AG04450 (cell line): ENCODE results near the gene MST1. TPM values are rescaled to one million over a fixed set of nuclear protein-coding genes. Genes with fewer than 3 reads are reported as not detected.

ENCODE experiments used
- CTCF ChIA-PET: fragments of 300-600, 350-600 bp; formaldehyde crosslinking; extraction: SDS; loops from one replicate; lab custom pipeline; 2022; ENCODE audit warnings: antibody characterized with exemption, inconsistent platforms; lab: Charles Lee
- POLR2A ChIA-PET: fragments of 350-600 bp; formaldehyde crosslinking; extraction: SDS; loops from one replicate; lab custom pipeline; 2021; ENCODE audit warnings: antibody characterized with exemption, inconsistent platforms; lab: Yijun Ruan, JAX
- DNase-seq: peaks from one replicate; pipeline ENCODE4 v3.0.0-alpha.2; 2011; ENCODE audit warnings: low read depth, low spot score
- H3K27ac ChIP-seq: one replicate; pipeline ENCODE4 v1.5.1; 2012; ENCODE audit warnings: low read depth, low read length, control low read depth
- H3K27me3 ChIP-seq: one replicate; pipeline ENCODE4 v1.6.0; 2012; ENCODE audit warnings: low read length; ENCODE audit not compliant: control insufficient read depth, insufficient read depth
- H3K4me3 ChIP-seq: 2 replicates; pipeline ENCODE4 v1.5.1; 2011; ENCODE audit warnings: mild to moderate bottlenecking, low read depth, low read length, control low read depth
- H3K9me3 ChIP-seq: 2 replicates; pipeline ENCODE4 v1.5.1; 2012; ENCODE audit warnings: low read length; ENCODE audit not compliant: control insufficient read depth, insufficient read depth
- polyA plus RNA-seq: library from polyadenylated mRNA; depleted of rRNA; stranded (reverse); fragments of >200 nt; gene quantifications from 2 replicates; pipeline ENCODE4 v1.2.3, GENCODE V29; 2011
- TF ChIP-seq, protein P1 (sequence below): IDR thresholded peaks from 2 replicates; pipeline ENCODE4 v1.5.1; 2011; ENCODE audit warnings: low read depth, low read length, control low read depth, inconsistent platforms

The MST1 gene
- polyA plus RNA-seq, 1 experiment: 6.5 TPM

DNA sequence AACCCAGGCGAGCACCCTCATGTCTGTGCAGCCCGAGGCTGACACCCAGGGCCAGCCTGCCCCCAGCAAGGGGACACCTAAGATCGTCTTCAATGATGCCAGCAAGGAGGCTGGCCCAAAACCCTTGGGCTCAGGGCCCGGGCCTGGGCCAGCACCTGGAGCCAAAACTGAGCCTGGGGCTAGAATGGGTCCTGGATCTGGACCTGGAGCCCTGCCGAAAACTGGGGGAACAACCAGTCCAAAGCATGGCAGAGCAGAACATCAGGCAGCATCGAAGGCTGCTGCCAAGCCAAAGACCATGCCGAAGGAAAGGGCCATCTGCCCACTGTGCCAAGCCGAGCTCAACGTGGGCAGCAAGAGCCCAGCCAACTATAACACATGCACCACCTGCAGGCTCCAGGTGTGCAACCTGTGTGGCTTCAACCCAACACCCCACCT is 46.5 kb downstream of the MST1 start:
- ChIA-PET POLR2A (no interaction called here), CTCF (interaction anchor here (1.6 kb wide), 1 partner anchor 103 kb away, joined by 3 read pairs; no protein-coding TSS in a partner anchor)
- Histone ChIP-seq H3K27me3 (peaks cover 24% of the 10 kb centered on the region), H3K27ac (no peak overlapping the region), H3K9me3 (no peaks in the 10 kb centered on the region), H3K4me3 (no peak overlapping the region)
- no peak for DNase-seq
- TF ChIP-seq, protein P1, sequence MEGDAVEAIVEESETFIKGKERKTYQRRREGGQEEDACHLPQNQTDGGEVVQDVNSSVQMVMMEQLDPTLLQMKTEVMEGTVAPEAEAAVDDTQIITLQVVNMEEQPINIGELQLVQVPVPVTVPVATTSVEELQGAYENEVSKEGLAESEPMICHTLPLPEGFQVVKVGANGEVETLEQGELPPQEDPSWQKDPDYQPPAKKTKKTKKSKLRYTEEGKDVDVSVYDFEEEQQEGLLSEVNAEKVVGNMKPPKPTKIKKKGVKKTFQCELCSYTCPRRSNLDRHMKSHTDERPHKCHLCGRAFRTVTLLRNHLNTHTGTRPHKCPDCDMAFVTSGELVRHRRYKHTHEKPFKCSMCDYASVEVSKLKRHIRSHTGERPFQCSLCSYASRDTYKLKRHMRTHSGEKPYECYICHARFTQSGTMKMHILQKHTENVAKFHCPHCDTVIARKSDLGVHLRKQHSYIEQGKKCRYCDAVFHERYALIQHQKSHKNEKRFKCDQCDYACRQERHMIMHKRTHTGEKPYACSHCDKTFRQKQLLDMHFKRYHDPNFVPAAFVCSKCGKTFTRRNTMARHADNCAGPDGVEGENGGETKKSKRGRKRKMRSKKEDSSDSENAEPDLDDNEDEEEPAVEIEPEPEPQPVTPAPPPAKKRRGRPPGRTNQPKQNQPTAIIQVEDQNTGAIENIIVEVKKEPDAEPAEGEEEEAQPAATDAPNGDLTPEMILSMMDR: no peak

DNA sequence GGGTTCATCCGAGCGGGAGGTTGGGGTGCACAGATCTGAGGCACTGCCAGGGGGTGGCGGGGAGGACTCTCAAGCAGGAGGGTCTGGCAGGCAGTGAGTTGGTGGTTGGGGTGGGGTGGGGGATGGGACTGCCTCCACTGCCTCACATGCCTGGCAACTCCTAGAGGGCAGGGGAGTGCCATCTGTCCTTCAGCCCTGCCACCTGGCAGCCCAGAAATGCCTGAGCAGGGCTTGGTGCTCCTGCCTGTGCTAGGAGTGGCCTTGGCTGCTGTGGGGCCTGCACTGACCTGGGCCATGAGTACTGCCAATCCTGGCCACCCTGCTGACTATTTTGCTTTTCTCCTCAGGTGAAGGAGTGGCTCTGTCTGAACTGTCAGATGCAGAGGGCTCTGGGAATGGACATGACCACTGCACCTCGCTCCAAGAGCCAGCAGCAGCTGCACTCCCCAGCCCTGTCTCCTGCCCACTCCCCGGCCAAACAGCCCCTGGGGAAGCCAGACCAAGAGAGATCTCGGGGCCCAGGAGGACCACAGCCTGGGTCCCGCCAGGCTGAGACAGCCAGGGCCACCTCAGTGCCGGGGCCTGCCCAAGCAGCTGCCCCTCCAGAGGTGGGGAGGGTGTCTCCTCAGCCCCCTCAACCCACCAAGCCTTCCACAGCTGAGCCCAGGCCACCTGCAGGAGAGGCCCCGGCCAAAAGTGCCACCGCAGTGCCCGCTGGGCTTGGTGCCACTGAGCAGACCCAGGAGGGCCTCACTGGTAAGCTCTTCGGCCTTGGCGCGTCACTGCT is 47.2 kb downstream of the MST1 start:
- ChIA-PET CTCF (no interaction called here), POLR2A (no interaction called here)
- Histone ChIP-seq H3K4me3 (no peak overlapping the region), H3K27ac (no peak overlapping the region), H3K27me3 (peaks cover 24% of the 10 kb centered on the region), H3K9me3 (no peaks in the 10 kb centered on the region)
- TF ChIP-seq, protein P1: no peak
- no peak for DNase-seq

DNA sequence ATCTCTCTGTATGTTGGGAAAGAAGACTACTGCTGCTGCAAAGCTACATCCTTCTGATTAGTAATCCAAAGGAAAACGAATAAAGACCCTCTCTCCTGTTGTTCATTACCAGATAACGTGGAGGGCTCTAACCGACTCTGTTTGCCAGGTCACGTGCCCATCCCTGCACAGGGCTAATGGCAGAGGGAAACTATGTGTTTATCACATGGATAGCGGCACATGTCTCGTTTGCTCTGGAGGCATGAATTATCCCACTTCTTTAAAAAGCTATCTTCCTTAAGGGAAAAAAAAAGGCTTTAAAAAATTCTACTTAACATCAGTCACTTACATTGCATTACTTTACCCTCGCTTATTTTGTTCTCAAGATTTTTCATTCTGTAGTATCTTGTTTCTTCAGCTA is 48.0 kb downstream of the MST1 start:
- ChIA-PET CTCF (no interaction called here), POLR2A (no interaction called here)
- H3K9me3 ChIP-seq: no peaks in the 10 kb centered on the region
- no peak overlapping the region for H3K27ac ChIP-seq
- peaks cover 17% of the 10 kb centered on the region for H3K27me3 ChIP-seq
- H3K4me3 ChIP-seq: no peak overlapping the region
- TF ChIP-seq, protein P1: no peak
- no peak for DNase-seq

DNA sequence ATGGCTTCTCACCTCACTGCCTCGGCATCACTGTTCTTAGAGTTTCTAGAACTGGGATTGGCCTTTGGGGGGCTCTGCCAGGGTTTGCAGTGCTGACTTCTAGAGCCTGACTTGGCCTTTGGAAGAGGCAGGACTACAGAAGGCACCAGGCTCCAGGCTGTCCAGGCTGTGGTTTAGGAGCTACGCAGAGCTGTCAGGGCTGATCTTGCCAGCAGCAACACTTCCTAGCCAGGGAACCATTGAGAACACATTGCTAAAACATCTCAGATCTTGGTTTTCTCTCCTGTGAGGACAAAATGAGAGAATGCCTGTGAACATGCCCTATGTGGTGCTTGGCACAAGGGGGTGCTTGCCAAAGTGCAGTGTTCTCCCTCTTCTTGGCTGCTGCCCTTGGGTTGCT is 49.7 kb downstream of the MST1 start:
- Histone ChIP-seq H3K9me3 (no peaks in the 10 kb centered on the region), H3K4me3 (no peak overlapping the region), H3K27me3 (peaks cover 17% of the 10 kb centered on the region), H3K27ac (no peak overlapping the region)
- ChIA-PET POLR2A (no interaction called here), CTCF (no interaction called here)
- DNase-seq: no peak
- TF ChIP-seq, protein P1: no peak

DNA sequence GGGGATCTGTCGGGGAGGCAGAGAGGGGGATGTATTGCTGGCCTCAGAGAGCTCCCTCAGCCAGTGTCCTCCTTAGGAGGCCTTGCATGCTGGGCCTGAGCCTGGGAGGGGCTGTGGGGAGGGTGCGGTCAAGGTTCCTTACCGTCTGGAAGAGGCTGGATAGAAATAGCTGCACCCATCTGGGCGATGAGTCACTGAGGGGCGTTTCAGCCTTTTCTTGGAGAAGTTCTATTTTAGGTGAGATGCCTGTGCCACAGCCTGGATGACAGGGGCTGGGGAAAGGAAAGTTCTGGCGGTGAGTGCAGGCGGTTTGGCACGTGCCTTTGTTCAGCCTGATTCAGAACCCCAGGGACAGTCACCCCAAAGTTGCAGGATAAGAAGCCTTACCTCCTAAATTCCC is 50.8 kb downstream of the MST1 start:
- peaks cover 17% of the 10 kb centered on the region for H3K27me3 ChIP-seq
- H3K27ac ChIP-seq: no peak overlapping the region
- no peak for DNase-seq
- no peaks in the 10 kb centered on the region for H3K9me3 ChIP-seq
- TF ChIP-seq, protein P1: no peak
- CTCF ChIA-PET: no interaction called here
- H3K4me3 ChIP-seq: no peak overlapping the region
- POLR2A ChIA-PET: no interaction called here
